Skeletal muscle cell (primary cell): ENCODE data around the gene QRFP.

Experiments used
- DNase-seq: peaks from one replicate; pipeline ENCODE4 v3.0.0-alpha.2; 2010; ENCODE audit warnings: low read depth
- H3K4me3 ChIP-seq: 2 replicates; pipeline ENCODE4 v1.5.1; 2011; ENCODE audit warnings: low read depth, mild to moderate bottlenecking, control low read depth, low read length, moderate library complexity

Gene QRFP, protein sequence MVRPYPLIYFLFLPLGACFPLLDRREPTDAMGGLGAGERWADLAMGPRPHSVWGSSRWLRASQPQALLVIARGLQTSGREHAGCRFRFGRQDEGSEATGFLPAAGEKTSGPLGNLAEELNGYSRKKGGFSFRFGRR

DNA sequence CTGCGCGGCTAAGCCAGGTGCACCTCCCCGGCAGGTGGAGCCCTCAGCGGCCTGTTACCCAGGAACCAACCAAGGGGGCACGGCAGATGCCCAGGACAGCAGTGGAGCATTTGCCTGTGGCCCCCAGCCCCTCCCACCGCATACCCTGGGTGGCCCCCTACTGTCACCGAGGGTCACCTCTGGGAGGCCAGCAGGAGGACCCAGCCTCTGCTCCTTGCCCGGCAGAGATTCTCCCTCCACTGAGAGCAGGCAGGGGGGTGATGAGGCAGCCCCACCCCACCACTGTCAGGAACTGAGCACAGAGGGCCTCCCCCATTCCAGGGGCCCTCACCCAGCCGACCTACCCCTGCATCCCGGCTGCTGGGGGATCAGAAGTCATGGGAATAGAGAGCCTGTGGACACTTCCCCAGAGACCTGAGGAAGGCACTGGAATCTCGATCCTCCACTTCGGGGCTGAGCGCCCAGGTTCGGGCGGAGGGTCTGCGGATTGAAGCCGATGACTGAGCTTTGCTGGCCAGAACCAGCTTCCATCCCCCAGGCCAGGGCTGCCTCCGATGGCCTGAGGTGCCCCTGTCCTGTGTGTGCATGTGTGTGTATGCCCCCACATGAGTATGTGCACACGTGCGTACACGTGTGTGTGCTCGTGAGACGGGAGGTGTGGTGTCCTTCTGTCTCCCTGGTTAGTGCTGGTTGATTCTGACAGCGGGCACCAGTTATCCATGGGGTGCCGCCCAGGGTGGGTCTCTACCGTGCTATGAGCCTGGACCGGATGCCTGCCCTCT lies at the start of gene QRFP:
TSS of gene QRFP (minus strand) at position 580 of the 782 bp plus-strand sequence. CDS start 2,974 bp downstream, outside the sequence.
- H3K4me3 ChIP-seq = no peak within 1 kb of the TSS
- DNase-seq = no peak

DNA sequence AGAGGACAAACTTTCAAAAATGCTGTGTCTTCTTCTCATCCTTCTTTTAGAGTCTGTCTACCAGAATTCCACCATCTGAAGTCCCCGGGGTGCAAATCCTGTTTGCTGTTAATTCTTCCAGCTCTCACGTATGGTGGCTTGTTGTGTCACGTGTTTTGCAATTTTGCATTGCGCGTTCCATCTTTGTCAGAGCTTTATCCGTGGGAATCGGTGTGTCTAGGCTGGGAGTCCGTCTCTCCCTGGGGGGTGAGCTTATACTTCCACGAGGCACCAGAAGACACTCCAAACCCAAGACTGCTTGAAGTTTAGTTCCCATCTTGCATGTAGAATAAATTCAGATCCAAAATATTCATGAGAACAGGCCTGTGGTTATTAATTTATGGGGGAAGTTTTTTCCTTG lies 48.6 kb upstream of the QRFP start:
- H3K4me3 ChIP-seq = no peak overlapping the region
- no peak for DNase-seq

- H3K4me3 ChIP-seq = no peak overlapping the region
- no peak for DNase-seq
Observed at GRCh38 chr9:130944510-130945058, 48.0 kb upstream of the QRFP start.

DNA sequence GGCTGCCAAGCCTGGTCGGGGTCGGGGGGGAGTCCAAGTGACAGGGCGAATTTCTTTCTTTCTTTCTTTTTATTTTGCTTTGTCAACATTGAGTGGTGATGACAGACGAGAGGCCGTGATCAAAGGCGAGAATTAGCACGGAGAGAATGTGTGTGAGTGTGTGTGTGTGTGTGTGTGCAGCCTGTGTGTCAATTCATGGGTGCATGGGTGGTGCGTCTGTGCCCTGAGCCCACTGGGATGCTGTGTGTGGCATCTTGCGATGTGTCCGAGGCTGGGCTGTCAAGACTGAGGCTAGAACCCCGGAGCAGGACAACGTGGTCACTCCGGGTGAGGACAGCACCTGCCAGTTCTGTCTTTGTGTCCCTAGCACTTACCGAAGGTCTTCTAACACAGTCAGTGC lies 47.2 kb upstream of the QRFP start:
- no peak for DNase-seq

DNA sequence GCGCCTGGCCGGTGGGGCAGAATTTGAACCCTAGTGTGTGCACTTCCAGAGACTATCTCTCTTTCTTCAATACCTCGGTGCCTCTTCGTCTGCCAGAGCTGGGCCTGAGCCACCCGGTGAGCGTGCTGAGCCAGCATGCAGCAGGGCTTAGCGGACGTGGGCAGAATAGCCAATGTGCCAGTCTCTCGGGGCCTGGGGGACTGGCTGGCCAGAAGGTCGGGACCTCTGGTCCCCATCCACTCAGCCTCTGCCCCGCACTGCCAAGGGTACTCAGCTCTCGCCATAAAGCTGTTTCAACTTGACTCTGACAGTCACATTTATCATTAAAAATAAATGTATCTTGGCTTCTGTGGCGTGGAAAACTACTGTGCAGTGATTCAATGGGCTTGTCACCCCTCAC lies 46.6 kb upstream of the QRFP start:
- no peak overlapping the region for H3K4me3 ChIP-seq
- DNase-seq = no peak

More for the DNA sequence above, 47.2 kb upstream of the QRFP start:
- H3K4me3 ChIP-seq = no peak overlapping the region

- no peak for DNase-seq
- no peak overlapping the region for H3K4me3 ChIP-seq
Observed at GRCh38 chr9:130942679-130943078, 46.1 kb upstream of the QRFP start.

DNA sequence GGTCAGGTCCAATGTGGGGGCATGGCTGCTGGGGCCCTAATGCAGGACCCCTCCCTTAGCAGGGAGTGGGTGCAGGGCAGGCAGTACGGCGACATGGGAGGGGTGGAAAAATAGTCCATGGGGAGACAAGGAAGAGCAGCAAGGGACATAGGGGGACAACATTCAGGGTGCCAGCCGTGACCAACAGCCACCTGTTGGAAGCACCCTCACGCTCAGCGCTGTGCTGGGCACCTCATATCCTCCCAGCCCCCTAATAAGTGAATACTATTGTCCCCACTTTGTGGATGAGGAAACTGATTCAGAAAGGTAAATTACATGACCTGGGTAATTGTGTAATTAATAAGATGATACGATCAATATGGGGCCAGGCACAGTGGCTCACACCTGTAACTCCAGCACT lies 45.5 kb upstream of the QRFP start:
- no peak overlapping the region for H3K4me3 ChIP-seq
- no peak for DNase-seq

GRCh38 chr9:130940693-130941576 lies 44.3 kb upstream of the QRFP start:
- no peak overlapping the region for H3K4me3 ChIP-seq
- DNase-seq = no peak

DNA sequence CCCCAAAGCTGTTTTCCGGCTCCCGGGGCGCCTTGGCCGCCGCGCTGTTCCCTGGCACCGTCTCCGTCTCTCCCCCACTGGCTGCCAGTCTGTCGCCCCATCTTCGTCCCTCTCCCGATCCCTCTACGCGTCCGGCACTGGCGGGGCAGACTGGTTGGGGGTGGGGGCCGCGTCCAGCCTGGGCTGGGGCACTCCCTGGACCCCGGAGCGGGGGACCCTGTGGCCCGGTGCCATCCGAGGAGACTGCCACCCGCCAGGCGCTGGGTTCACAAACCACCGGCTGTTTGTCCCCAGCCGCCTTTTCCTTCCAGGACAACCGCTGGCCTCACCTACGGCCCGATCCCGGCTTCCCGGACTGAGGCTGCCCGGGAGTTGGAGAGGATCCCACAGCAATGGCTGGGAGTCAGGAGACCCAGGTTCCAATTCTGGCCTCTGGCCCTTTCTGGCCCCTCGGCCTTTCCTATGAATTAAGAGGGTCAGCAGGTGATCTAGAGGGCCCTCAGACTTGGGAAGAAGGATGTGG lies 43.5 kb upstream of the QRFP start:
- DNase-seq = no peak
- H3K4me3 ChIP-seq = no peak overlapping the region

GRCh38 chr9:130939405-130940026 lies 42.9 kb upstream of the QRFP start:
- H3K4me3 ChIP-seq = peak overlapping the region; percentile 57
- DNase-seq = no peak

GRCh38 chr9:130938652-130939404 lies 42.2 kb upstream of the QRFP start, which contains the start of gene FIBCD1:
Gene FIBCD1 (minus strand): TSS chr9:130939247. CDS start chr9:130938607, 640 bp downstream.
- H3K4me3 ChIP-seq = peak within 1 kb of the TSS; percentile 57
- DNase-seq = no peak

DNA sequence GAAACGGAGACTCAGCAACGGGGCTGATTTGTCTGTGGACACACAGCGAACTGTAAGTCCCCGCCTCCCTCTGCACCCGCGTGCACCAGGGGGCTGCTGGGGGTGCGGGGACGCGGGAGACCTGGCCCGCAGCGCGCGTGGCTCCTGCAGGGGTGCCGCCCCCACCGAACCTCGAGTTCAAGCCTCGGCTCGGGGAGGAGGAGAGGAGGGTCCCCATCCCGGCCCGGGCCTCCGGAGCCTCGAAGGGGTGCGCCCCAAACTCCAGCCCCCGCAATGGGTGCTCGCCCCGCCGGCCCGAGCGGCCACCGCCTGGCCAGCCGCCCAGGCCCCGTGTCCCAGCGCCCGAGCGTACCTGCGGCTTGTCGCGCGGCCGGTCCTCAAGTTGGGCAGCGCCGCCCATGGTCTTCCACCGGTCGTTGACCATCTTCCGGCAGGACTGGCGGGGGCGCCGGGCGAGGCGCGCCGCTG lies 41.6 kb upstream of the QRFP start:
- DNase-seq = no peak
- peak overlapping the region; percentile 57 for H3K4me3 ChIP-seq

GRCh38 chr9:130937146-130938076 lies 40.8 kb upstream of the QRFP start:
- no peak overlapping the region for H3K4me3 ChIP-seq
- no peak for DNase-seq

- DNase-seq = peak; percentile 67
- H3K4me3 ChIP-seq = no peak overlapping the region
Observed at GRCh38 chr9:130936285-130937117, 39.9 kb upstream of the QRFP start.

DNA sequence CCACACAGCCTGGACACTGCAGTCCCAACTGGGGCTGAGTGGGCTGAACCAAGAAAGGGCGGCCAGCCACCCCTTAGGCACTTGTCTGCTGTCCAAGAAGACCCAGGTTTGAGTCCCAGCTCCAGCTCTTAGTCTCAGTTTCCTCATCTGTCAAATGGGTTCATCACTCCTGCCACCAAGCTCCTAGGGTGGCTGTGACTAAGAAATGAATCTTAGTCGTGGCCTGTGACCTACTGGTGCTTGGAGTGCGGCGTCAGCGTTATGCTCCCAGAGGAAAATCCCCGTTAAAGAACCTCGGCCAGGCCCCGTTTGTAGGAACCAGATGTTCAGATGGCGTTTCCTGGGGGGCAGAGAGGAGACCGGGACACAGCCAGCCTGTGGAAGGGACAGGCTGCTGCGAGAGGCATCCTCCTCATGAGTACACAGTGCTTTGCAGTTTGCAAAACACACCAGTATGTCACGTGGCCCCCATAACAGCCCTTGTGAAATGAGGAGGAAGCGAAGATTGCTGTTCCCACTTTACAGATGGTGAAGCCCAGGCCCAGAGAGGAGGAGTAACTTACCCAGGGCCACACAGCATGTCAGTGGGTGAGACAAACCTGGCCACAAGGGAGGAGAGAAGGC lies 39.1 kb upstream of the QRFP start:
- DNase-seq = no peak

More for the DNA sequence above, 39.1 kb upstream of the QRFP start:
- H3K4me3 ChIP-seq = no peak overlapping the region
